Kidney glomerular epithelial cell (primary cell): ENCODE results near the gene PIK3C2G.
"Not testable (repeated sequence)": the region's sequence is repeated elsewhere in the genome, so short reads cannot be mapped to it uniquely, and the experiment has no call there.

Source experiments
- DNase-seq: peaks from one replicate; lab custom pipeline; 2025; lab: John Stamatoyannopoulos, UW

PIK3C2G gene

GRCh38 chr12:18472304-18472703 is 211.0 kb downstream of the PIK3C2G start:
- DNase-seq: no peak

- no peak for DNase-seq
Observed at GRCh38 chr12:18472806-18473205, 211.5 kb downstream of the PIK3C2G start.

- no peak for DNase-seq
Observed at GRCh38 chr12:18476861-18477260, 215.5 kb downstream of the PIK3C2G start.

- peak; percentile 8 for DNase-seq
Observed at GRCh38 chr12:18479256-18479655, 217.9 kb downstream of the PIK3C2G start.

- no peak for DNase-seq
Observed at GRCh38 chr12:18482601-18483120, 221.3 kb downstream of the PIK3C2G start.

GRCh38 chr12:18483698-18484325 is 222.5 kb downstream of the PIK3C2G start:
- no peak for DNase-seq

- no peak for DNase-seq
Observed at GRCh38 chr12:18486036-18486435, 224.7 kb downstream of the PIK3C2G start.

GRCh38 chr12:18487509-18487908 is 226.2 kb downstream of the PIK3C2G start:
- no peak for DNase-seq

GRCh38 chr12:18492372-18493025 is 231.2 kb downstream of the PIK3C2G start:
- DNase-seq: no peak

GRCh38 chr12:18496156-18496555 is 234.8 kb downstream of the PIK3C2G start:
- DNase-seq: no peak

GRCh38 chr12:18500160-18500574 is 238.8 kb downstream of the PIK3C2G start:
- not testable (repeated sequence) for DNase-seq

- not testable (repeated sequence) for DNase-seq
Observed at GRCh38 chr12:18500736-18501135, 239.4 kb downstream of the PIK3C2G start.

GRCh38 chr12:18502422-18502968 is 241.2 kb downstream of the PIK3C2G start:
- DNase-seq: no peak

GRCh38 chr12:18521461-18521860 is 260.1 kb downstream of the PIK3C2G start:
- no peak for DNase-seq

GRCh38 chr12:18522806-18523205 is 261.5 kb downstream of the PIK3C2G start:
- no peak for DNase-seq

GRCh38 chr12:18542497-18542896 is 281.2 kb downstream of the PIK3C2G start:
- DNase-seq: not testable (repeated sequence)

GRCh38 chr12:18546399-18546798 is 285.1 kb downstream of the PIK3C2G start:
- peak; percentile 30 for DNase-seq

- DNase-seq: no peak
Observed at GRCh38 chr12:18549598-18549997, 288.3 kb downstream of the PIK3C2G start.

GRCh38 chr12:18551106-18551505 is 289.8 kb downstream of the PIK3C2G start:
- no peak for DNase-seq

- no peak for DNase-seq
Observed at GRCh38 chr12:18551701-18552100, 290.4 kb downstream of the PIK3C2G start.

- no peak for DNase-seq
Observed at GRCh38 chr12:18552829-18553228, 291.5 kb downstream of the PIK3C2G start.

- DNase-seq: no peak
Observed at GRCh38 chr12:18556161-18556560, 294.8 kb downstream of the PIK3C2G start.

- no peak for DNase-seq
Observed at GRCh38 chr12:18559242-18559641, 297.9 kb downstream of the PIK3C2G start.
